HG02852 (cell line): Measurements from ENCODE around the gene CFI.

Experiments
- ATAC-seq: cut with Tn5 transposase; IDR thresholded peaks from one replicate; pipeline ENCODE4 v1.9.1; 2021; ENCODE audit warnings: mild to moderate bottlenecking, moderate library complexity; ENCODE audit not compliant: unreplicated experiment

CFI gene

DNA sequence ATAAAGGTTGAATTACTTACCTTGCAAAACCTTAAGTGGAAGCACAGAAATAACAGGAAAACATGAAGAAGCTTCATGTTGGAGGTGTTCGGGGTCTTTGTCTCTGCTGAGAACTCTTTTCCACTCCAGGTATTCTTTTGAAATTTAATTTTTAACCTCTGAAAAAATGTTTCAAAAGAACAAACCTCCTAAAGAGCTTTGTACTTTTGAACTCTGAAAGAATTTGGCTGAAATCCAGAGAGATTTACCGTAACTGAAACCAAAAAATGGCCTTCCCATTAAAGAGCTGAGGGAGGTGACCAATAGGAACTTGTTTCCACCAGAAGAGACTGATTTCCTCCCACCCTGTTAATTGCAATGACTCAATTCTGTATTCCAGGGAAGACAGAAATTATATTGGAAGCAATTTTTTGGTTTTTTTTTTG lies at the start of gene CFI:
Gene CFI, minus strand, starts transcription at position 105 of the 425 bp plus-strand sequence. Its CDS starts 28 bp downstream, at position 77.
- no peak for ATAC-seq

DNA sequence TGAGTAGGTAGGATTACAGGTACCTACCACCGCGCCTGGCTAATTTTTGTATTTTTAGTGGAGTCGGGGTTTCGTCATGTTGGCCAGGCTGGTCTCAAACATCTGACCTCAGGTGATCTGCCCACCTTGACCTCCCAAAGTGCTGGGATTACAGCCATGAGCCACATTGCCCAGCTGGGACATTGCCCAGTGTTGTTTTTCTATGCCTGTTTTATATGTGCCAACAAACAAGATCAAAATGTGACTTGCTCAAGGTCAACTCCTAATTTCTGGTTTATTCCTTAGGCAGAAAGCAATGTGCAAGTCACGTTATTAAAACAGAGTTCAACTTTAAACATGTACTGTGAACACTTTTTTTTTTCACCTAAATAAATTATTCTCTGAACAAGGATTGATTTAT lies 48.8 kb upstream of the CFI start:
- ATAC-seq, result no peak

GRCh38 chr4:109848501-109848900 lies 46.7 kb upstream of the CFI start:
- no peak for ATAC-seq

- no peak for ATAC-seq
These were observed 46.2 kb upstream of the CFI start, which contains the start of gene LRIT3 for GRCh38 chr4:109847896-109848442. Gene LRIT3 (plus strand): TSS chr4:109848107. CDS start chr4:109848202, 95 bp downstream.

GRCh38 chr4:109846395-109847098 lies 44.7 kb upstream of the CFI start:
- ATAC-seq, result no peak

- no peak for ATAC-seq
These were observed 35.2 kb upstream of the CFI start for GRCh38 chr4:109836985-109837384.

DNA sequence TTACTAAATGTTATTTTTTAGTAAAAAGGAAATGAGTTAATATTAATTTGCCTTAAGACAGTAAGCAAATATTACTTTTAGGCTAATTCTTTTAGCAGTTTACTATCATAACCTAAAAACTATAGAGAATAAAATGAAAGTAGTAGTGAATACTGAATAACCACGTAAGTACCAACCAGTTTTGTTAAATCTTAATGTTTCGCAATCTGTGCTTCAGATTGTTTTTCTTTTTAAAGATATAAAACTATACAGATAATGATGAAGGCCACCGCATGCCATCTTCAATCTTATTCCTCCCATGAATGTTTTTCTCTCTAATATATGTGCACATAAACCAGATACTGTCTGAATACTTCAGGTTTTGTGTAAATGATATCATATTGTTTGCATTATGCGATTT lies 32.0 kb upstream of the CFI start:
- ATAC-seq, result no peak

DNA sequence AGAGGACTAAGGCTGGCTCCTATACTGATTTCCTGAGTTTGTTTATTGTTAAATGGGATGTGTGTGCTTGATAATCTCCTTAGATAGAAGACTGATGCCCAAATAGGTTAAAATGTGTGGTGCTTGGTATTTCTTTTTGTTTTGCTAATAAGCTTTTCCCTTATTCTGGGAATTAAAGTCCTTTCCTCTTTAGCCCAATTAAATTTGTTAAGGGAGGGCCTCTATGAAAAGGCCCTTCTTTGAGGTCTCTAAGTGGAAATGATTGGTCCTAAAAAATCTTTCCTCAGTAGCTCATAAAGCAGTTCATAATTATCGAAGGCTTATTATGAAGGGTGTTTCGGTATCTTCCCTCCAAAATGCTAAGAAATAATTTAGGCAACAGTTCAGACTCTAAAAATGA lies 25.9 kb upstream of the CFI start, which contains the start of gene RRH:
Gene RRH, plus strand, starts transcription at position 301 of the 400 bp plus-strand sequence. Its CDS starts 56 bp downstream, at position 357.
- no peak for ATAC-seq

GRCh38 chr4:109826719-109827118 lies 24.9 kb upstream of the CFI start:
- ATAC-seq, result no peak

DNA sequence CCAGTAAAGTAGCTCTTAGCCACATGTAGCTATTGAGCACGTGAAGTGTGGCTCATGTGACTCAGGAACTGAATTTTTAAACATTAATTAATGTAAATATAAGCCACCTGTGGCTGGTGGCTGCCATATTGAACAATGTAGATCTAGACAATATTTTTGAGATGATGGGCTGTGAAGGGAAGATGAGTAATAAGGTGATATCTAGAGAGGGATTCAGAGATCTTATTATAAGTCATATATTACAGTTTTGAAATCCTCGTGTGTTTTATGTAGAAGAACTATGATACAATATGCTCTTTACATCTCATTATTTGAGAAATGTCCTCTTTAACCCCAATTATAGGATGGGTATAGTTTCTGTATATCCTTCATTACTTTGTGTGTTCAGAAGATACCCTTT lies 19.4 kb upstream of the CFI start:
- ATAC-seq, result no peak

GRCh38 chr4:109820563-109820962 lies 18.8 kb upstream of the CFI start:
- ATAC-seq, result no peak

- no peak for ATAC-seq
These were observed 16.5 kb upstream of the CFI start for GRCh38 chr4:109818268-109818667.

DNA sequence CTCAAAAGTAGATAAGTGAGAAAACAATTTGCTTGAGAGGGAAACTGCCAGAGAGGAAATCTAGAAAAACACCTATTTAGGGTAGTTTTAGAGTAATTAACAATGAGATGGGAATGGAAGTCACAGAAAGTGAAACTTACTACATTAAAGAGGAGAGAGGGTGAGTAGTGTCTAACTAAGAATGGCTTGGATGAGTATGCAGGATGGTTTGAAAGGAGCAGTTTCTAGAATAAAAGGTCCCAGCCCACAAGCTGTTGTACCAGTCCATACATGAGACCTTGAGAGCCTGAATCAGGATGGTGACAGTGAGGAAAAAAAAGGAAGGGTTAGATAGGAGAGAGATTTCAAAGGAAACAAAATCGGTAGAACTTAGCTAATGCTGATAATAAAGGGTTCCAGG lies 15.1 kb upstream of the CFI start:
- no peak for ATAC-seq

DNA sequence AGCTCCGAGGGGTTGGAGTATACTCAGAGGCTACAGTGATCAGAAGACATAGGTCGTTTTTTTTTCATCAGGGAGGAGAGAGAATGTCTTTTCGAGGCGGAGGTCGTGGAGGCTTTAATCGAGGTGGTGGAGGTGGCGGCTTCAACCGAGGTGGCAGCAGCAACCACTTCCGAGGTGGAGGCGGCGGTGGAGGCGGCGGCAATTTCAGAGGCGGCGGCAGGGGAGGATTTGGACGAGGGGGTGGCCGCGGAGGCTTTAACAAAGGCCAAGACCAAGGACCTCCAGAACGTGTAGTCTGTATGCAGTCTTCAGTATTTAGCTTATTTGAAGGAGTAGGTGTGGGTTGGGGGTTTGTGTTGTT lies 14.3 kb upstream of the CFI start:
- ATAC-seq, result no peak

GRCh38 chr4:109815151-109816081 lies 13.6 kb upstream of the CFI start, which contains the start of gene GAR1:
Gene GAR1 (plus strand): TSS chr4:109815762. CDS start chr4:109816165, 403 bp downstream.
- peak; percentile 99 for ATAC-seq

DNA sequence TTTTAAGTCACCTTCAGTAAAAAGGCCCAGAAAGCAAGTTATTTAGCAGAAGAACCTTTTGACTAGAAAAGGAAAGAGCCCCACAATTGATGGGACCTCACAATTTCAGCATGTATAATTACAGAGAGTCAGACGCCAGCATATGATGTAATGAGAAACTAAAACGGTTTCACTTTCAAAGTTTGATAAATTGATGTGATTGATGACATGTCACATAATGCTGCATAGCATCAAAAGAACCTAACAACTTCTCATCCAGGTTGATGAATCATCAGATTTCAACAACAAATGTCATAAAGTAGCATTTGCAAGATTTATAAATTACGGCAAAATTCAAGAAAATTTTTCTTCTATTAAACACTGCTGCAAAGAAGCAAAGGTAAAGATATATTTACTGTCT lies 9.9 kb upstream of the CFI start:
- ATAC-seq, result no peak

GRCh38 chr4:109810552-109811387 lies 9.0 kb upstream of the CFI start:
- ATAC-seq, result no peak

- no peak for ATAC-seq
These were observed 7.9 kb upstream of the CFI start for GRCh38 chr4:109809655-109810054.

DNA sequence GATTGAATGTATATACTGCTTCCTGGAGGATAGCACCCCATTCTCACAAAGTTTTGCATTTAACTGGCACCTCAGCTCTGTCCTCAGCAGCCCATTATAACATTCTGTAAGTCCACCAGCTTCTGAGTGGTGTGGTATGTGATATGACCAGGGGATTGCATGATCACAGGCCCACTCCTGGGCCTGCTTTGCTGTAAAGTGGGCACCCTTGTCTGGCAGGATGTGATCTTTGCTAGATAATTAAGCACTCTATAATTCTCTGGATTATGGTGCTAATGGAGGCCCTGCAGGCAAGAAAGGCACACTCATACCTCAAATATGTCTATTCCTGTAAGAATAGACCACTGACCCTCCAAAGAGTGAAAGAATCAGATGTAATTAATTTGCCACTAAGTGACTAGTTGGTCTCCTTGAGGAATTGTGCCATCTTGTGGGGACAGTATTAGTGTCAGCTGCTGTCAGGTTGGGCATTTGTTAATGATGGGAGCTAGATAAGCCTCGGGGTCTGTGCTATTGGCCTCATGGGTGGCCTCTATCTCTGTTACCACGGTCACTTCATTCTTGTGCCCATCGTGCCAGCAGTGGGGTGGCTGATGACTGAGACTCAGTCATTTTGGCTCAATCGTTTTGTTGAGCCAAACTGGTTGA lies 2.2 kb upstream of the CFI start:
- peak; percentile 61 for ATAC-seq
